GM20000 (cell line): Measurements from ENCODE around the gene CTAG2.
"Not testable (repeated sequence)": the region's sequence is repeated elsewhere in the genome, so short reads cannot be mapped to it uniquely, and the experiment has no call there.

Experiments used
- DNase-seq: peaks from one replicate; pipeline ENCODE4 v3.0.0; 2012; ENCODE audit warnings: low spot score
- CTCF ChIP-seq: IDR thresholded peaks from 2 replicates; pipeline ENCODE4 v1.5.1; 2012; ENCODE audit warnings: mild to moderate bottlenecking, control low read depth; ENCODE audit errors: extremely low read depth, missing control alignments

CTAG2 gene

GRCh38 chrX:154653413-154653812 lies at the start of gene CTAG2:
TSS of gene CTAG2 (minus strand) at chrX:154653579. CDS start at chrX:154653515, 64 bp downstream.
- DNase-seq: not testable (repeated sequence)

- DNase-seq: no peak
- TF ChIP-seq CTCF: no peak
Observed at GRCh38 chrX:154698630-154699248, 45.4 kb upstream of the CTAG2 start.

- TF ChIP-seq CTCF: no peak
- DNase-seq: no peak
Observed at GRCh38 chrX:154696676-154697045, 43.3 kb upstream of the CTAG2 start.

- TF ChIP-seq CTCF: no peak
- DNase-seq: no peak
Observed at GRCh38 chrX:154695911-154696675, 42.7 kb upstream of the CTAG2 start.

- no peak for TF ChIP-seq CTCF
- no peak for DNase-seq
Observed at GRCh38 chrX:154693394-154693793, 40.0 kb upstream of the CTAG2 start.

GRCh38 chrX:154690438-154690837 lies 37.1 kb upstream of the CTAG2 start:
- not testable (repeated sequence) for DNase-seq

GRCh38 chrX:154672084-154672483 lies 18.7 kb upstream of the CTAG2 start:
- not testable (repeated sequence) for DNase-seq

GRCh38 chrX:154670848-154671247 lies 17.5 kb upstream of the CTAG2 start:
- not testable (repeated sequence) for DNase-seq

GRCh38 chrX:154661899-154662298 lies 8.5 kb upstream of the CTAG2 start:
- no peak for DNase-seq
- no peak for TF ChIP-seq CTCF

GRCh38 chrX:154661170-154661569 lies 7.8 kb upstream of the CTAG2 start:
- TF ChIP-seq CTCF: no peak

More at GRCh38 chrX:154661170-154661569, 7.8 kb upstream of the CTAG2 start:
- no peak for DNase-seq
